ENCODE data around the gene TFE3.

The TFE3 gene

GRCh38 chrX:49058794-49059193 is 15.6 kb upstream of the TFE3 start, which contains the start of gene CCDC120:
Gene CCDC120 (plus strand): TSS chrX:49058999. CDS start chrX:49062042, 3,043 bp downstream.
- no peaks in the 10 kb centered on the region for H3K27me3 ChIP-seq (ENCODE audit: insufficient read depth, low read length)
- peak within 1 kb of the TSS; percentile 7; the same call in 1 of the 2 replicates for H3K9ac ChIP-seq (ENCODE audit: low read depth, low read length)
- peak within 1 kb of the TSS; percentile 60 for H3K4me3 ChIP-seq (ENCODE audit: low read length)
- H3K4me1 ChIP-seq (ENCODE audit: insufficient read depth, low read length), result no peaks in the 10 kb centered on the region; the same call in 1 of the 2 replicates
- no peak within 1 kb of the TSS for H3K27ac ChIP-seq (ENCODE audit: low read length)
- no peaks in the 10 kb centered on the region for H3K9me3 ChIP-seq (ENCODE audit: insufficient read depth, low read depth, low read length)
- H3K36me3 ChIP-seq (ENCODE audit: insufficient read depth, low read depth, low read length), result no peaks in the 10 kb centered on the region

GRCh38 chrX:49054073-49054762 is 11.1 kb upstream of the TFE3 start:
- H3K9ac ChIP-seq (ENCODE audit: low read depth, low read length), result peak overlapping the region; percentile 68; the same call in 1 of the 2 replicates
- no peaks in the 10 kb centered on the region for H3K4me1 ChIP-seq (ENCODE audit: insufficient read depth, low read length)
- no peaks in the 10 kb centered on the region for H3K36me3 ChIP-seq (ENCODE audit: insufficient read depth, low read depth, low read length)
- peak overlapping the region; percentile 86 for H3K4me3 ChIP-seq (ENCODE audit: low read length)
- no peaks in the 10 kb centered on the region for H3K27me3 ChIP-seq (ENCODE audit: insufficient read depth, low read length)
- no peak overlapping the region for H3K27ac ChIP-seq (ENCODE audit: low read length)
- H3K9me3 ChIP-seq (ENCODE audit: insufficient read depth, low read depth, low read length), result no peaks in the 10 kb centered on the region

- Histone ChIP-seq H3K9me3 (ENCODE audit: insufficient read depth, low read depth, low read length) (no peaks in the 10 kb centered on the region), H3K27me3 (ENCODE audit: insufficient read depth, low read length) (no peaks in the 10 kb centered on the region), H3K4me3 (ENCODE audit: low read length) (peak overlapping the region; percentile 86), H3K27ac (ENCODE audit: low read length) (no peak overlapping the region), H3K9ac (ENCODE audit: low read depth, low read length) (peak overlapping the region; percentile 68; the same call in 1 of the 2 replicates), H3K4me1 (ENCODE audit: insufficient read depth, low read length) (no peaks in the 10 kb centered on the region), H3K36me3 (ENCODE audit: insufficient read depth, low read depth, low read length) (no peaks in the 10 kb centered on the region)
Observed at GRCh38 chrX:49053223-49054072, 10.3 kb upstream of the TFE3 start.

- no peaks in the 10 kb centered on the region for H3K9me3 ChIP-seq (ENCODE audit: insufficient read depth, low read depth, low read length)
- H3K4me3 ChIP-seq (ENCODE audit: low read length), result peak overlapping the region; percentile 61
- peaks cover 8% of the 10 kb centered on the region for H3K36me3 ChIP-seq (ENCODE audit: insufficient read depth, low read depth, low read length)
- no peaks in the 10 kb centered on the region for H3K27me3 ChIP-seq (ENCODE audit: insufficient read depth, low read length)
- peak overlapping the region; percentile 54; the same call in 1 of the 2 replicates for H3K9ac ChIP-seq (ENCODE audit: low read depth, low read length)
- H3K27ac ChIP-seq (ENCODE audit: low read length), result no peak overlapping the region
- peaks cover 6% of the 10 kb centered on the region for H3K4me1 ChIP-seq (ENCODE audit: insufficient read depth, low read length)
Observed at GRCh38 chrX:49043987-49044281, 777 bp upstream of the TFE3 start.

GRCh38 chrX:49042581-49043219 is 457 bp downstream of the TFE3 start:
- H3K27me3 ChIP-seq (ENCODE audit: insufficient read depth, low read length), result no peaks in the 10 kb centered on the region
- peak overlapping the region; percentile 95; the same call in 1 of the 2 replicates for H3K9ac ChIP-seq (ENCODE audit: low read depth, low read length)
- H3K36me3 ChIP-seq (ENCODE audit: insufficient read depth, low read depth, low read length), result peaks cover 20% of the 10 kb centered on the region
- H3K27ac ChIP-seq (ENCODE audit: low read length), result no peak overlapping the region
- H3K9me3 ChIP-seq (ENCODE audit: insufficient read depth, low read depth, low read length), result no peaks in the 10 kb centered on the region
- H3K4me3 ChIP-seq (ENCODE audit: low read length), result peak overlapping the region; percentile 95
- peaks cover 6% of the 10 kb centered on the region for H3K4me1 ChIP-seq (ENCODE audit: insufficient read depth, low read length)

- Histone ChIP-seq H3K4me1 (ENCODE audit: insufficient read depth, low read length) (peaks cover 6% of the 10 kb centered on the region), H3K9ac (ENCODE audit: low read depth, low read length) (peak overlapping the region; percentile 95; the same call in 1 of the 2 replicates), H3K27ac (ENCODE audit: low read length) (peak overlapping the region; percentile 18), H3K9me3 (ENCODE audit: insufficient read depth, low read depth, low read length) (no peaks in the 10 kb centered on the region), H3K4me3 (ENCODE audit: low read length) (peak overlapping the region; percentile 95), H3K36me3 (ENCODE audit: insufficient read depth, low read depth, low read length) (peaks cover 27% of the 10 kb centered on the region), H3K27me3 (ENCODE audit: insufficient read depth, low read length) (no peaks in the 10 kb centered on the region)
Observed at GRCh38 chrX:49041744-49042580, 1.2 kb downstream of the TFE3 start.

- peak overlapping the region; percentile 95; the same call in 1 of the 2 replicates for H3K9ac ChIP-seq (ENCODE audit: low read depth, low read length)
- peaks cover 34% of the 10 kb centered on the region for H3K36me3 ChIP-seq (ENCODE audit: insufficient read depth, low read depth, low read length)
- H3K9me3 ChIP-seq (ENCODE audit: insufficient read depth, low read depth, low read length), result no peaks in the 10 kb centered on the region
- peak overlapping the region; percentile 95 for H3K4me3 ChIP-seq (ENCODE audit: low read length)
- H3K27ac ChIP-seq (ENCODE audit: low read length), result peak overlapping the region; percentile 72
- H3K27me3 ChIP-seq (ENCODE audit: insufficient read depth, low read length), result no peaks in the 10 kb centered on the region
- H3K4me1 ChIP-seq (ENCODE audit: insufficient read depth, low read length), result peaks cover 6% of the 10 kb centered on the region
Observed at GRCh38 chrX:49040376-49040955, 2.7 kb downstream of the TFE3 start.

GRCh38 chrX:49039598-49040375 is 3.4 kb downstream of the TFE3 start:
- H3K36me3 ChIP-seq (ENCODE audit: insufficient read depth, low read depth, low read length), result peaks cover 37% of the 10 kb centered on the region
- no peaks in the 10 kb centered on the region for H3K27me3 ChIP-seq (ENCODE audit: insufficient read depth, low read length)
- peak overlapping the region; percentile 95; the same call in 1 of the 2 replicates for H3K9ac ChIP-seq (ENCODE audit: low read depth, low read length)
- H3K4me3 ChIP-seq (ENCODE audit: low read length), result peak overlapping the region; percentile 95
- H3K27ac ChIP-seq (ENCODE audit: low read length), result peak overlapping the region; percentile 89
- H3K9me3 ChIP-seq (ENCODE audit: insufficient read depth, low read depth, low read length), result no peaks in the 10 kb centered on the region
- peaks cover 6% of the 10 kb centered on the region for H3K4me1 ChIP-seq (ENCODE audit: insufficient read depth, low read length)

GRCh38 chrX:49037883-49038475 is 5.2 kb downstream of the TFE3 start:
- H3K9me3 ChIP-seq (ENCODE audit: insufficient read depth, low read depth, low read length), result no peaks in the 10 kb centered on the region
- H3K4me1 ChIP-seq (ENCODE audit: insufficient read depth, low read length), result peaks cover 6% of the 10 kb centered on the region
- H3K27ac ChIP-seq (ENCODE audit: low read length), result no peak overlapping the region
- peaks cover 55% of the 10 kb centered on the region for H3K36me3 ChIP-seq (ENCODE audit: insufficient read depth, low read depth, low read length)
- no peaks in the 10 kb centered on the region for H3K27me3 ChIP-seq (ENCODE audit: insufficient read depth, low read length)
- no peak overlapping the region for H3K4me3 ChIP-seq (ENCODE audit: low read length)
- no peak overlapping the region for H3K9ac ChIP-seq (ENCODE audit: low read depth, low read length)

GRCh38 chrX:49030283-49030682 is 12.9 kb downstream of the TFE3 start:
- Histone ChIP-seq H3K27ac (ENCODE audit: low read length) (no peak overlapping the region), H3K4me1 (ENCODE audit: insufficient read depth, low read length) (no peaks in the 10 kb centered on the region), H3K27me3 (ENCODE audit: insufficient read depth, low read length) (no peaks in the 10 kb centered on the region), H3K9me3 (ENCODE audit: insufficient read depth, low read depth, low read length) (no peaks in the 10 kb centered on the region), H3K9ac (ENCODE audit: low read depth, low read length) (no peak overlapping the region), H3K36me3 (ENCODE audit: insufficient read depth, low read depth, low read length) (peaks cover 63% of the 10 kb centered on the region), H3K4me3 (ENCODE audit: low read length) (no peak overlapping the region)

Measured in iPS-20b (cell line).